ENCODE data around the gene USP32.
"Not testable (repeated sequence)": the region's sequence is repeated elsewhere in the genome, so short reads cannot be mapped to it uniquely, and the experiment has no call there.

- TF ChIP-seq POLR2AphosphoS5 (IDR thresholded peaks at IDR 0.05; ENCODE audit: insufficient read depth, low read depth, low read length); CTCF (IDR thresholded peaks at IDR 0.05; ENCODE audit: extremely low read depth in 1 of 2, insufficient read depth in 1 of 2, low read depth in 1 of 2, low read length in 2 of 2); POLR2A (IDR thresholded peaks at IDR 0.05; ENCODE audit: low read depth, low read length); MAX (IDR thresholded peaks at IDR 0.05; ENCODE audit: insufficient read depth, insufficient read length); JUN (IDR thresholded peaks at IDR 0.05; ENCODE audit: borderline replicate concordance, insufficient read depth, insufficient read length, low read depth); EZH2 (IDR thresholded peaks at IDR 0.05; ENCODE audit: borderline replicate concordance, low read depth, low read length, severe bottlenecking); FOS (IDR thresholded peaks at IDR 0.05; ENCODE audit: borderline replicate concordance, insufficient read depth, low read length); MYC (IDR thresholded peaks at IDR 0.05; ENCODE audit: low read depth, low read length): not testable (repeated sequence)
Measured at GRCh38 chr17:60419003-60419402, 27.1 kb upstream of the USP32 start.

Measured in endothelial cell of umbilical vein (primary cell).